OCI-LY3 (cell line): ENCODE data around the gene MINDY1.

ENCODE experiments used
- H2AFZ ChIP-seq: fragments of 200-600, 300-600 bp; shearing (Covaris generic); 2 replicates; pipeline ENCODE4 v1.6.0; 2014; ENCODE audit warnings: antibody characterized with exemption, low read depth, low read length
- H3K27ac ChIP-seq: fragments of 200-600, 300-600 bp; sonication (generic); 2 replicates; pipeline ENCODE4 v1.5.1; 2014; ENCODE audit warnings: mild to moderate bottlenecking, low read length, moderate library complexity, mixed read lengths
- H3K27me3 ChIP-seq: fragments of 200-600, 300-600 bp; sonication (generic); 2 replicates; pipeline ENCODE4 v1.6.1; 2014; ENCODE audit warnings: low read depth, low read length, mixed read lengths
- H3K36me3 ChIP-seq: fragments of 200-600, 300-600 bp; sonication (generic); replicated peaks from 2 replicates; pipeline ENCODE3; 2014; ENCODE audit warnings: low read depth, low read length, mixed read lengths
- H3K4me1 ChIP-seq: fragments of 300-600, 200-600 bp; sonication (generic); 2 replicates; pipeline ENCODE4 v1.6.1; 2014; ENCODE audit warnings: low read length, mixed read lengths
- H3K4me2 ChIP-seq: fragments of 200-600, 300-600 bp; sonication (generic); 2 replicates; pipeline ENCODE4 v1.6.1; 2014; ENCODE audit warnings: low read length, mixed read lengths
- H3K4me3 ChIP-seq: fragments of 300-600, 200-600 bp; sonication (generic); 2 replicates; pipeline ENCODE4 v1.5.1; 2014; ENCODE audit warnings: antibody characterized with exemption, mild to moderate bottlenecking, low read length, moderate library complexity
- H3K79me2 ChIP-seq: fragments of 300-600, 200-600 bp; shearing (Covaris generic); 2 replicates; pipeline ENCODE4 v1.6.1; 2014; ENCODE audit warnings: mild to moderate bottlenecking, low read length, mixed read lengths
- H3K9ac ChIP-seq: fragments of 300-600, 200-600 bp; shearing (Covaris generic); 2 replicates; pipeline ENCODE4 v1.6.0; 2014; ENCODE audit warnings: mild to moderate bottlenecking, low read length, moderate library complexity
- H3K9me3 ChIP-seq: fragments of 200-600, 300-600 bp; shearing (Covaris generic); 2 replicates; pipeline ENCODE4 v1.6.1; 2014; ENCODE audit warnings: low read length, mixed read lengths; ENCODE audit not compliant: insufficient read depth
- H4K20me1 ChIP-seq: fragments of 200-600, 300-600 bp; sonication (generic); 2 replicates; pipeline ENCODE4 v1.6.1; 2016; ENCODE audit warnings: low read length, mixed read lengths; ENCODE audit not compliant: insufficient read depth
- EZH2phosphoT487 ChIP-seq: fragments of 200-600 bp; shearing (Covaris generic); IDR thresholded peaks from 2 replicates; pipeline ENCODE4 v1.6.1; 2018; ENCODE audit warnings: antibody characterized with exemption, mixed run types, low read depth
- TF ChIP-seq, protein P1 (sequence below): fragments of 200-600, 300-600 bp; sonication (generic); IDR thresholded peaks from 2 replicates; pipeline ENCODE4 v1.5.1; 2014; ENCODE audit warnings: antibody characterized with exemption, low read length, low read depth

Gene MINDY1

DNA sequence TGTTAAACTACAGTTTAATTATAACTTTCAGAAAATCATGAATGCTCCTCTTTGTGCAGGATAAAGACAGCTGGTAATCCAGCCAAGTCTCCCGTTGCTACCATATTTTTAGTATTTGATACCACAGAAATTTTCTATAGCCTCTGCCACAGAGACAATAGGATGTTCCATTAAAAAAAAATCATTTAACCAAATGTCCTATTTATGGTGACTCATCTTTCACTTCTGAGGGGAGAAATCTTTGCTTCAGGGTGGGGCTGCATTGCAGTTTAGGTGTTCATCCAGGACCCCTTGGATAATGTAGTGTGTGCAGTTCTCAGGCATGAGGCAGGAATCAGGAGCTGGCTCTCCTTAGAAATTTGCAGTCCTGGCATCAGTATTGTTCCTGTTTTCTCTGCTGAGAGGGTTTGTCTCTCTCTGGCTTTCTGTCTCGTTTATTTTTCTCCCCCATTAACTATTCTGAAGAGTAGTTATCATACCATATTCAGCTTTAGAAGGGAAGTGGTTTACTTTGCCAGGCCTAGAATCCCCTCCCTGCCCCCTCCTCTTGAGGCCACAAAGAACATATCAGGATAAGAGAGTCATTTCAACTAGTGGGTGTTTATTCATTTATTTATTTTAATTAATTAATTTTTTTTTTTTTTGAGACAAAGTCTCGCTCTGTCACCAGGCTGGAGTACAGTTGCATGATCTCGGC is 4.6 kb upstream of the MINDY1 start:
- no peak overlapping the region for H3K4me2 ChIP-seq
- no peaks in the 10 kb centered on the region for H4K20me1 ChIP-seq
- no peaks in the 10 kb centered on the region for H3K27me3 ChIP-seq
- no peaks in the 10 kb centered on the region for H3K9me3 ChIP-seq
- TF ChIP-seq, protein P1, sequence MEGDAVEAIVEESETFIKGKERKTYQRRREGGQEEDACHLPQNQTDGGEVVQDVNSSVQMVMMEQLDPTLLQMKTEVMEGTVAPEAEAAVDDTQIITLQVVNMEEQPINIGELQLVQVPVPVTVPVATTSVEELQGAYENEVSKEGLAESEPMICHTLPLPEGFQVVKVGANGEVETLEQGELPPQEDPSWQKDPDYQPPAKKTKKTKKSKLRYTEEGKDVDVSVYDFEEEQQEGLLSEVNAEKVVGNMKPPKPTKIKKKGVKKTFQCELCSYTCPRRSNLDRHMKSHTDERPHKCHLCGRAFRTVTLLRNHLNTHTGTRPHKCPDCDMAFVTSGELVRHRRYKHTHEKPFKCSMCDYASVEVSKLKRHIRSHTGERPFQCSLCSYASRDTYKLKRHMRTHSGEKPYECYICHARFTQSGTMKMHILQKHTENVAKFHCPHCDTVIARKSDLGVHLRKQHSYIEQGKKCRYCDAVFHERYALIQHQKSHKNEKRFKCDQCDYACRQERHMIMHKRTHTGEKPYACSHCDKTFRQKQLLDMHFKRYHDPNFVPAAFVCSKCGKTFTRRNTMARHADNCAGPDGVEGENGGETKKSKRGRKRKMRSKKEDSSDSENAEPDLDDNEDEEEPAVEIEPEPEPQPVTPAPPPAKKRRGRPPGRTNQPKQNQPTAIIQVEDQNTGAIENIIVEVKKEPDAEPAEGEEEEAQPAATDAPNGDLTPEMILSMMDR = no peak
- TF ChIP-seq EZH2phosphoT487 = no peak
- no peak overlapping the region for H3K9ac ChIP-seq
- H3K79me2 ChIP-seq = peaks cover 14% of the 10 kb centered on the region; the same call in 1 of the 2 replicates
- H2AFZ ChIP-seq = no peak overlapping the region
- H3K4me3 ChIP-seq = no peak overlapping the region
- H3K4me1 ChIP-seq = peaks cover 25% of the 10 kb centered on the region
- no peaks in the 10 kb centered on the region for H3K36me3 ChIP-seq
- no peak overlapping the region for H3K27ac ChIP-seq

DNA sequence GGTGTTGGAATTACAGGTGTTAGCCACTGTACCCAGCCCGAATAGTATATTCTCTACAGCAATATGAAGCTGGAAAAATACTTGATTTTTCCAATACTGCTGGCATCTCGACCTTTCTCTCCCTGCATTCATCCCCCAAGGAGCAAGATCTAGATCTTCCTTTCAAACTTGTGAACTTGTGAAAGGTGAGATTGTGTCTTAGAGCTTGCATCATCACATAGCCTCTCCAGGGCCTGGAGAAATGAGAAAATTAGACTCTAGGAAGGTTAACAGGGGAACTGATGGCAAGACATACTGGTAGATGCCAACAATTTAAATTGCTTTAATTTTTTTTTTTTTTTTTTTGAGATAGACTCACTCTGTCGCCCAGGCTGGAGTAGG is 3.6 kb upstream of the MINDY1 start:
- H3K79me2 ChIP-seq = peaks cover 14% of the 10 kb centered on the region; the same call in 1 of the 2 replicates
- no peak overlapping the region for H3K4me2 ChIP-seq
- no peaks in the 10 kb centered on the region for H3K36me3 ChIP-seq

DNA sequence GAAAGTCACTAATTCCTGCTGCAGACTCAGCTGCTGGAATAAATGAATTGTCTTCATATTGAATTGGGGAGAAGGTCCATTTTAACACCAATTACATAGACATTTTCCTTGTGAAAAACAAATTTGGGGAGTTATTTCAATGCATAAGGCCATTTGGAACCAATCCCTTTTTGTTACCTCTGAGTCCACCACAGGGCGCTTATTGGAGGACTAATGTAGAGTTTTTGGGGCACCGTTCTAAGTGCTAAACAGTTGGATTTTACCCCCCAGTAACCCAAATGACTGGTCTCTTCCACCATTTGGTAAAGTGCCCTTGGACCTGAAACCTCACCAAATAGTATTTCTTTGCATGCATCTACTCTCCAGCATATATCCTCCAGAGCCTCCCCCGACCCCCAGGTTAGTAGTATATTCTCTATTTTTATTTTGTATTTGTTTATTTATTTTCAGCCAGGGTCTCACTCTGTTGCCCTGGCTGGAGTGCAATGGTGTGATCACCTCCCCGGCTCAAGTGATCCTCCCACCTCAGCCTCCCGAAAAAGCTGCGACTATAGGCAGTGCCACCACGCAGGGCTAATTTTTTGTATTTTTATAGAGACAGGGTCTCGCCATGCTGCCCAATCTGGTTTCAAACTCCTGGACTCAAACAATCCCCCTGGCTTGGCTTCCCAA is 3.1 kb upstream of the MINDY1 start:
- Histone ChIP-seq H3K36me3 (no peaks in the 10 kb centered on the region), H3K9me3 (no peaks in the 10 kb centered on the region), H3K4me3 (peak overlapping the region; percentile 90), H2AFZ (no peak overlapping the region), H3K4me2 (peak overlapping the region; percentile 85), H4K20me1 (no peaks in the 10 kb centered on the region), H3K9ac (no peak overlapping the region), H3K4me1 (peaks cover 33% of the 10 kb centered on the region), H3K79me2 (peaks cover 14% of the 10 kb centered on the region; the same call in 1 of the 2 replicates), H3K27ac (no peak overlapping the region), H3K27me3 (no peaks in the 10 kb centered on the region)
- TF ChIP-seq EZH2phosphoT487 = no peak
- TF ChIP-seq, protein P1 = no peak

More for the DNA sequence above, 3.6 kb upstream of the MINDY1 start:
- Histone ChIP-seq H3K9ac (no peak overlapping the region), H3K4me3 (no peak overlapping the region), H3K9me3 (no peaks in the 10 kb centered on the region), H4K20me1 (no peaks in the 10 kb centered on the region), H3K27me3 (no peaks in the 10 kb centered on the region), H3K27ac (no peak overlapping the region), H2AFZ (no peak overlapping the region), H3K4me1 (peaks cover 33% of the 10 kb centered on the region)
- TF ChIP-seq, protein P1 = no peak
- TF ChIP-seq EZH2phosphoT487 = no peak

DNA sequence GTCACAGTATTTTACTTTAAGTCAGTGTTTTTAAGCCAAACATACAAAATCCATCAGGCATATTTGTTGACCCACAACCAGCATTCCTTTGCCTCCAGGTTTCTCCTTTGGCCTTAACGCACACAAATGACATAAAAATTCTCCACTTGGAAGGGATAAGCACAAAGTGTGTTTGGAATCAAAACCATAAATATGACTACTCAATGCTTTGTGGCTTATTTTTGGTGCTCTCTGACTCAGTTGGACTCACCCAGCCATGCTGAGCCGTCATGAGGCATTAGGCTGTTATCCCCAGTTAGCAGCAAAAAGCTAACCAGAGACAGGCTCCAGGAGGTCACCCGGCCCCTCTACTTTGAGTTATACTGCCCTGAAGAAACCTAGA is 2.5 kb upstream of the MINDY1 start:
- Histone ChIP-seq H3K4me1 (peaks cover 33% of the 10 kb centered on the region), H3K79me2 (peaks cover 14% of the 10 kb centered on the region; the same call in 1 of the 2 replicates), H3K27ac (no peak overlapping the region), H3K4me3 (peak overlapping the region; percentile 90), H2AFZ (peak overlapping the region; percentile 97), H3K4me2 (peak overlapping the region; percentile 85), H4K20me1 (no peaks in the 10 kb centered on the region), H3K27me3 (no peaks in the 10 kb centered on the region), H3K9ac (peak overlapping the region; percentile 94), H3K9me3 (no peaks in the 10 kb centered on the region), H3K36me3 (no peaks in the 10 kb centered on the region)
- no peak for TF ChIP-seq EZH2phosphoT487
- TF ChIP-seq, protein P1 = no peak
